ENCODE data around the gene PPFIBP1. TPM values are rescaled to one million over a fixed set of nuclear protein-coding genes. Genes with fewer than 3 reads are reported as not detected.
A peak's percentile ranks its signal among the peaks of the same experiment; 100 is the strongest.
"Not testable (repeated sequence)": the region's sequence is repeated elsewhere in the genome, so short reads cannot be mapped to it uniquely, and the experiment has no call there.

The PPFIBP1 gene
- total RNA-seq, 2 donors from 2014 or later = 65.2 to 66.0 TPM

- Histone ChIP-seq H3K36me3 (no peaks in the 10 kb centered on the region), H3K4me3 (no peak overlapping the region), H3K9me3 (no peaks in the 10 kb centered on the region), H3K4me1 (peaks cover 0 to 81% of the 10 kb centered on the region in 2 donors), H3K27me3 (no peaks in the 10 kb centered on the region), H3K27ac (no peak overlapping the region)
- DNase-seq (ENCODE audit: low spot score) = no peak
- no peak for TF ChIP-seq CTCF (IDR thresholded peaks at IDR 0.05)
These were observed 18.6 kb downstream of the PPFIBP1 start for GRCh38 chr12:27542628-27543027.

- not testable (repeated sequence) for H3K4me3 ChIP-seq; H3K9me3 ChIP-seq; H3K36me3 ChIP-seq; DNase-seq (ENCODE audit: low spot score); H3K27ac ChIP-seq; H3K27me3 ChIP-seq
- peaks cover 0 to 81% of the 10 kb centered on the region in 2 donors for H3K4me1 ChIP-seq
These were observed 20.9 kb downstream of the PPFIBP1 start for GRCh38 chr12:27544858-27545257.

GRCh38 chr12:27545665-27546064, 21.7 kb downstream of the PPFIBP1 start:
- DNase-seq (ENCODE audit: low spot score) = no peak
- Histone ChIP-seq H3K9me3 (no peaks in the 10 kb centered on the region), H3K27ac (peak overlapping the region; percentile 9 to 22), H3K4me3 (no peak overlapping the region), H3K4me1 (peaks cover 0 to 82% of the 10 kb centered on the region in 2 donors), H3K27me3 (no peaks in the 10 kb centered on the region), H3K36me3 (no peaks in the 10 kb centered on the region)
- no peak for TF ChIP-seq CTCF (IDR thresholded peaks at IDR 0.05)

DNA sequence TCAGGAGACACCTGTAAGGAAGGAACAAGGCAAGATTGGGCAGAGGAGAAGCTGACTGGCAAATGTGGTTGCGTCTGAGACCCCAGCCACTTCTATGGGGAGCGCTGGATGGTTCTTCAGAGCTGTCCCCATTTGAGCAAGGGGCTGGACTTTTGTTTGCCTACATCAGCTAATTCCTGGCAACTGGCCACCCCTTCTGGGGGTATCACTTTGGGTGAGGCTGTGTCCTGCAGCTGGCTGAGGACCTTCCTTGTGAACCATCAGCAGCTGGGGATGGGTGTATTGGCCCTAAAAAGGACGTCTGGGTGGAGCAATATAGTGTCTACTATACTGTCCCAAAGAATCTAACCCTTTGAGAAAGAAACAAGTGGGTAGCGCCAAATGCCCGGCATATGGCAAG, 23.6 kb downstream of the PPFIBP1 start:
- peak overlapping the region in 1 of 2 donors; percentile 29 for H3K27ac ChIP-seq

DNA sequence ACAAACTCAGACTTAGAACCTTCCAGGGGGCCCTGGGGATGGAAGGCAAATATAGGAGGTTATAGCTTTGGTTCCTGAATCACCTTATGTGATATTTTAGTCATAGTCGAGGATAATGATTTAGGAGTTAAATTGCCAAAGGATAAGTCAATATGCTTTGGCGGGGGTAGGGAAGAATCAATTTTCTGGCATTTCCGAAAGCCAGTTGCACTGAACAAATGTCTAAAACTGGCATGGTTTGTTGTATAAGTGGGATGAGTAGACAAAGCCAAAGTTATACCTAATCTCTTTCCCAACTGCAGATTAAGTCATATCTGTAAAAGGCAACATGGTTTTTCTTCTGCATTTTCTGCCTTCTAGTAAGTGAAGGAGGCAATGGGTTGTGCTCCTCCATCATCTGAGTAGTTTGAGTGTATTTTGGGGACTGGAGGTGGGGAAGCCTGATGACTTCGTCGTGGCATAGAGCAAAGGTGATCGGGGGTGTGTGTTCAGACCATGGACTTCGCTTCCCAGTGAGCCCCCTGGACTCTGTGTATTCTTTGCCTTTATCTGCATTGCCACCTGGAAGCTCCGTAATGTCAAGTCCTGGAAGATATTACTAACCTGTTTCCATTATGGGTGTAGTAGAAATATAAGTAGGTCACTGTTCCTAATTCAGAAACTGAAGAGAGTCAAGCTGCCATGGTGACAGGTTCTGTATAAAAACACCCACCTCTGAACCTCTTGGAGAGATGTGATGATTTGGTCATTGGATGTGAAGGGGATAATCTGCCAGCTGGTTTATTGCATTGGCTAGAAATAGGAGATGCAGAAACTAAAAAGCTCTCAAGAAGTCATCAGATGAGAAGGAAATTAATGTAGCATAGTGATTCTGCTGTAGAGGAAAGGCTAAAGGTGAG, 24.5 kb downstream of the PPFIBP1 start:
- Histone ChIP-seq H3K27me3 (no peaks in the 10 kb centered on the region), H3K4me3 (no peak overlapping the region), H3K9me3 (no peaks in the 10 kb centered on the region), H3K27ac (peak overlapping the region; percentile 80 to 89), H3K36me3 (no peaks in the 10 kb centered on the region), H3K4me1 (peaks cover 0 to 84% of the 10 kb centered on the region in 2 donors)
- no peak for DNase-seq (ENCODE audit: low spot score)
- no peak for TF ChIP-seq CTCF (IDR thresholded peaks at IDR 0.05)

More for the DNA sequence above, 23.6 kb downstream of the PPFIBP1 start:
- Histone ChIP-seq H3K4me3 (no peak overlapping the region), H3K36me3 (no peaks in the 10 kb centered on the region), H3K27me3 (no peaks in the 10 kb centered on the region), H3K4me1 (peaks cover 0 to 82% of the 10 kb centered on the region in 2 donors), H3K9me3 (no peaks in the 10 kb centered on the region)
- TF ChIP-seq CTCF (IDR thresholded peaks at IDR 0.05) = no peak
- DNase-seq (ENCODE audit: low spot score) = no peak

DNA sequence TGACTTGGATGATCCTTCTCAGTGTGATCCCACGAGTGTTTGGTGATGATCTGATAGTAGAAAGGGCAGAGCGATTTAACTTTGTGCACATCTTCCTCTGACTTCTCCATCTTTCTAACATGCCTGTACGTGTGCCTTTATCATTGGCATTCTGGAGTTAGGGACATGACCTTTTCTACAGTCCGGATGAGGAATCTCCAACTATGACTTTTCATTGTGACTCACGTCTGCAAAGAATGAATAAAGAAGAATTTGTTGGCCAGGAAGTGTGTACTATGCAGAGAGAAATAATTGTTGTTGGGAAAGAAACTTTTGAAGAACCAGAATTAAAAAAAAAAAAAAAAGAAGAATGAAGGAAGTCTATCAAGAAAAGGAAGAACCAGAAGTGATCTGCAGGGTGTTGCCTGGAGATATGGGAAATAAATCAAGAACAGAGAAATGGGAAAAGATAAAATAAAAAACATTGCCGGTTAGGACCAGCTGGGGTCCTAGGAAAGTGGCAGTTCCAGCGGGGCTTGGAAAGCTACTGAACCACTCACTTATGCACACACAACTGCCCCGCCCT, 25.3 kb downstream of the PPFIBP1 start:
- Histone ChIP-seq H3K27me3 (no peaks in the 10 kb centered on the region), H3K9me3 (no peaks in the 10 kb centered on the region), H3K36me3 (no peaks in the 10 kb centered on the region), H3K27ac (peak overlapping the region; percentile 80 to 89), H3K4me1 (peaks cover 0 to 92% of the 10 kb centered on the region in 2 donors), H3K4me3 (peak overlapping the region in 1 of 2 donors; percentile 24)
- TF ChIP-seq CTCF (IDR thresholded peaks at IDR 0.05) = no peak
- no peak for DNase-seq (ENCODE audit: low spot score)
